COR-L47 (cell line): ENCODE measurements around the gene SUSD1.

ENCODE experiments used
- DNase-seq: peaks from one replicate; lab custom pipeline; 2025; lab: John Stamatoyannopoulos, UW

The SUSD1 gene

DNA sequence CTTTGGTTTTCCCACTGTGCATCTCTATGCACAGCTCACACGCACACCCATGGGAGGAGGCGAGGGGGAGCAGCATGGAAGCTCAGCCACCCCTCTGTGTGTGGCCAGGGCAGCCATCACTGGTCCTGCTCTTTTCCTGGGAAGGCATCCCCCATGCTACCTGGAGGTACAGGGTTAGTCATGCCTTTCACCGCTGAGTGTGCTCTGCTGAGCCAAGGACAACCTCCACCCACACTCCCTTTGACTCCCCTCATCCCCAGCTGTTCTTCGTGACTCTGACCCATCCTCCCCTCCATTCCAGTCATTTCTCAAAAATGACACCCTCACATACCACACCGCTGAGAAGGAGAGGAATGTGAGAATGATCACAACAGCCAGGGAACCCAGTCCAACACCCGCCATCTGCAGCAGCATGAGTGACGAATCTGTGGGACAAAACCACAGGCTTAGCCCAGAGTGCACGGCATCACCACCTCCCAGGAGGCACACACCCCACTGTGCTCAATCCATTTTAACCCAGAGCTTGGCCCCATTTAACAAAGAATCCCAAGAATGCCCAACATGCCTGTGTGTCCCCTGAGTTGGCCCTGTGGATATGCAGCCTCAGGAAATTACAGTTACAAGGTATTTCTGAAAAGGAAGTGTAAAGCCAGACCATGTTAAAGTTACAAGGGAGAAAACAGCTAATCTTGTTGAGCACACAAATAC is 133.4 kb downstream of the SUSD1 start:
- DNase-seq, result no peak

DNA sequence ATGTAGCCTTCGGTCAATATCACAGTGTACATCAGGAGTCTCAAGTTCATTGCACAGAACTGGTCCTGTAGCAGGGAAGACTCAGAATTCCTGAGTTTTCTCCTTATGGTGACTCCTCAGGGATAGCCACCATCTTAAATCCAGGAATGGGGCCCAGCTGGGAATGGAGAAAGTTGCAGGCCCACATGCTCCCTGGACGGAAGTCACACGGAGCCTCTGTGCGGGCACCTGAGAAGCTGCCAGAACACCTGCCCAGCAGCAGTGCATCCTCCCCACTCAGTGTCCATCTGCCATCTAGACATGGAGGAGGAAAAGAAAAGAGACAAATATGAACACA is 133.9 kb downstream of the SUSD1 start:
- no peak for DNase-seq

DNA sequence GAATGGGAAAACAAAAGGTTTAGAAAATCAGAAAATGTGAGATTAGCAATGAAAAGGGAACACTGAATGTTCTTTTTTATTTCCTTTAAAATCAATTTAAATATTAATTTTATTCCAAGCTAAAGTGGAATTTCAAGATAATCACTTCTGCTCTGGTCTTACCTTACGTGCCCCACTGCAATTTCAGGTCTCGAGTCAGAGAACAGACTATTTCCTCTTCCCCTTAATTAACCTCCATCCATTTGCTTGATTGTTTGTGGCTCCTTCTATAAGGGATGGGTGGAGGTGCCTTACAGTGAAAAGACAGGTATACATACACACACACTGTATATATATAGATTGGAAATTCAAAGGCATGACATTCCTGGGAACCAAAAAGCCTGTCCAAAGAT is 137.1 kb downstream of the SUSD1 start:
- DNase-seq, result no peak

GRCh38 chr9:112037281-112038016 is 137.6 kb downstream of the SUSD1 start:
- no peak for DNase-seq

GRCh38 chr9:112035166-112035826 is 139.8 kb downstream of the SUSD1 start:
- no peak for DNase-seq

DNA sequence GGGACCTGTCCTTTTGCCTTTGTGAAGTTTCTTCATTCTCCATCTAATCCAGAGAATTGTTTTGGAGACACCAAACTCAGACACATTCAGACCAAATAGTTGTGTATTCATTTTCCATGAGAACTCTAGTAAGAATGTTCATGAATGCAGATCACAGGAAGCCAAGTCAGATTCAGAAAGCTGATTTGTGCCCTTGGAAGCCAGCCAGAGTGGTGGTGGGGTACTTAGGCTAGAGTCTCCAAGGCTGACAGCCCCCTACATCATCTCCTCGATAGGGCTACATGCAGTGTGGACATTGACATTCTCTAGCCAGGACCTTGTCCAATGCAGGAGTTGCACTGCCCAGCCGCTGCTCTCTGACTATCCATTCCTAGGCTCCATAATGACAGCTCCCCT is 140.9 kb downstream of the SUSD1 start:
- DNase-seq, result no peak

DNA sequence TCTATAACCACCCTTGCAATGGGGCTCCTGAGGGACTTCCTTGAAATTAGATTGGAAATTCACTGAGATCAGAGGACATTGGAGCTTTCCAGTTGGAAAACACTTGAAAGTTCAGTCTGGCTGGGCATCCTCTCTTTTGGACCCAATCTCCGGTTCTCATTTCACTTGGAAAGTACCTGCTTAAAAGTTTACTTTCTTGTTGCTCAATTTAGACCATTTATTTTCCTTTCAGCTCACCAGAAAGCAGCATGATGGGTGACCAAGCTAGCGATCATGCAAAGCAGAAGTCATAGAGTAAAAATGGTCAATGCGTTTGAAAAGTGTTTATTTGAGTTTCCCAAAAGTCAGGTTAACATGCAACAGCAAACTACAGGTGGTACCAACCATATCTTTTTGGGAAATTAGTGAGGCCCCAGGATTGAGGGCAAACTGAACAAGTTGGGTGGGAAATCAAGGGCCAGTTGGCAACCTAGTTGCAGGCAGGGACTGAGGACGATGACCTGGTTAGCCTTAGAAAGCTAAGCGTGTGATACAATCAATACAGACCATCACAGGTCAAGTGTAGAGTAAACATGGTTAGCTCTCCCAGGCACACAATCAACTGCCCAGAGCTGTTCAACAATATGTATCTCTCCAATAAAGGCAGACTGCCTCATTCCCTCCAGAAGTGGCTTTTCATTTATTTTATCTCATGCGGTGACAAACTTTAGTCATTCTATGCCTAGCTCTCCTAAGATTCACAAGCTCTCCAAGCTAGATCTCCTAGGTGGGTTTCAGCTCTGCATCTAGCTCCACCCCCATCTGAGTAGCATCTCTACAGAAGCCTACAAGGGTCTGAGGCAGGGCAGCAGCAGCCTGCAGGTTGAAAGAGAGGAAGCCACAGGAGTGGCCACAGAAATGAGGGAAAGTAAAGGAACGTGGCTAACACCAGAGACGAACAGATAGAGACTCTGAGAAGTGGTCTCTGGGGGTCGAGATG is 141.6 kb downstream of the SUSD1 start:
- DNase-seq, result no peak

GRCh38 chr9:112032743-112033142 is 142.4 kb downstream of the SUSD1 start:
- no peak for DNase-seq

DNA sequence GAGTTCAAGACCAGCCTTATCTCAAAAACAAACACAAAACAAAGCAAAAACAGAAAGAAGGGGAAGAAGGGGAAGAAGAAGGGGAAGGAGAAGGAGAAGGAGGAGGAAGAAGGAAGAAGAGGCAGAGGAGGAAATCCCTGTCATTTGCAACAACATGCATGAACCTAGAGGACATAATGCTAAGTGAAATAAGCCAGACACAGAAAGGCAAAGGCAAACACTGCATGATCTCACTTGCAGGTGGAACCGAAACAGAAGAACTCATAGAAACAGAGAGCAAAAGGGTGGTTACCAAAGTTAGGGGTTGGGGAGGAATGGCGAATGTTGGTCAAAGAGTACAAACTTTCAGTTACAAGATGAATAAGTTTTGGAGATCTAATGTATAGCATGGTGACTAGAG is 143.1 kb downstream of the SUSD1 start:
- no peak for DNase-seq

DNA sequence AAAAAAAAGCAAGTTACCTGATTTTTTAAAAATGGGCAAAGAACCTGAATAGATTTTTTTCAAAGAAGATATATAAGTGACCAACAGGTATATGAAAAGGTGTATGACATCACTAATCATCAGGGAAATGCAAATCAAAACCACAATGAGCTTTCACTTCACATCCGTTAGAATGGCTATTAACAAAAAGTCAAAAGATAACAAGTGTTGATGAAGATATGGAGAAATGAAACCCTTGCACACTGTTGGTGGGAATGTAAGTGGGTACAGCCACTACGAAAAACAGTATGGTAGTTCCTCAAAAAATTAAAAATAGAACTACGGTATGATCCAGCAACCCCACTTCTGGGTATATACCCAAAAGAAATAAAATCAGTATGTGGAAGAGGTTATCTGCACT is 143.7 kb downstream of the SUSD1 start:
- no peak for DNase-seq

- no peak for DNase-seq
Observed at GRCh38 chr9:112029921-112030444, 145.1 kb downstream of the SUSD1 start.

DNA sequence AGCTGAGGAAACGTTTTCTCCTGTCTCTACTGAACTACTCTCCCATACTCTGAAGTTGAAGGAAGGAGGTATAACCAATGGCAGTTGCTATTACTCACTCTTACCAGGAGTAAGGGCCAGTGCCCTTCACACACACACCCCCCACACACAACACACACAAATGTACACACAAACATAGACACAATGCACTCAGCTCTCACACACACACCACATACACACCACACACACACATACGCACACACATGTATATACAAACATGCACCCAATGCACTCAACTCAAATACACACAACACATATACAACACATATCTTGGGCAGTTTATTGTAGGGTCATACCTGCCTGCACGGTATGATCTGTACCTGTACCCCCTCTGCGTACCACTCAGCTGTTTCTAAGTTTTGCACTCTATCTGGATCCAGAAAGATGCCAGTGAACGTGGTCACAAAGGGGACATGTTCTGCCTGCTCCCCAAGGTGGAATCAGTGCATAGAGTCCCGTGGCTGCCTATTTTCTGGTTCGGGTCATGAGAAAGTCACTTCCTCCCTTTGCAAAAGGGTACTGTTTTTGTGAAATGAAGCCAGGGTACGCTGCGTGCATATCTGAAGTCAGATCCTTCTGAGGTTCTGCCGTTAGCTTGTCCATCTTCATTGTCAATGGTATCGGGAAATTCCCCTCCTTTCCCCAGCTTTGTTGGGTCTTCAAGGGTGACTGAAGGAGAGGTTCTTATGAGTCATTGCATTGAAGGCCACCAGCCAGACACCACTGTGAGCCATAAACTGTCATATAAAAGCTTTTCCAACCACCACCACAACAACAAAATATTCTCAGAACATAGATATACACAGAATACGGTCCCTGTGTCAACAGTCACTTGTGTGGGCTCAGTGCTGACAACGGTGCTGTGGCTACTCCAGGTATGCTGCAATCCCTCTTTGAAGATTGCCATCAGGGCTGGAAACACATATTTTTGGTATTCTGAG is 146.6 kb downstream of the SUSD1 start:
- no peak for DNase-seq

GRCh38 chr9:112025850-112026249 is 149.2 kb downstream of the SUSD1 start:
- no peak for DNase-seq

DNA sequence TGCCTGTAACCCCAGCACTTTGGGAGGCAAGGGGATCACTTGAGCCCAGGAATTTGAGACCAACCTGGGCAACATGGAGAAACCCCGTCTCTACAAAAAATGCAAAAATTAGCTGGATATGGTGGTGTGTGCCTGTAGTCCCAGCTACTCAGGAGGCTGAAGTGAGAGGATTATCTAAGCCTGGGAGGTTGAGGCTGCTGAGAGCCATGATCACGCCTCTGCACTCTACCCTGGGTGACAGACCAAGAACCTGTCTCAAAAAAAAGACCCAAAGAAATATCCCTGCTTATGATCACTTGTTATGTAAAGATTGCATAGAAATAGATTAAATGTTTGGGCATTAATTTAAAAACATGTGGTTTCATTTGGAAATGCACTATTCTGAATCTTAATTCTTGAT is 153.4 kb downstream of the SUSD1 start:
- no peak for DNase-seq

DNA sequence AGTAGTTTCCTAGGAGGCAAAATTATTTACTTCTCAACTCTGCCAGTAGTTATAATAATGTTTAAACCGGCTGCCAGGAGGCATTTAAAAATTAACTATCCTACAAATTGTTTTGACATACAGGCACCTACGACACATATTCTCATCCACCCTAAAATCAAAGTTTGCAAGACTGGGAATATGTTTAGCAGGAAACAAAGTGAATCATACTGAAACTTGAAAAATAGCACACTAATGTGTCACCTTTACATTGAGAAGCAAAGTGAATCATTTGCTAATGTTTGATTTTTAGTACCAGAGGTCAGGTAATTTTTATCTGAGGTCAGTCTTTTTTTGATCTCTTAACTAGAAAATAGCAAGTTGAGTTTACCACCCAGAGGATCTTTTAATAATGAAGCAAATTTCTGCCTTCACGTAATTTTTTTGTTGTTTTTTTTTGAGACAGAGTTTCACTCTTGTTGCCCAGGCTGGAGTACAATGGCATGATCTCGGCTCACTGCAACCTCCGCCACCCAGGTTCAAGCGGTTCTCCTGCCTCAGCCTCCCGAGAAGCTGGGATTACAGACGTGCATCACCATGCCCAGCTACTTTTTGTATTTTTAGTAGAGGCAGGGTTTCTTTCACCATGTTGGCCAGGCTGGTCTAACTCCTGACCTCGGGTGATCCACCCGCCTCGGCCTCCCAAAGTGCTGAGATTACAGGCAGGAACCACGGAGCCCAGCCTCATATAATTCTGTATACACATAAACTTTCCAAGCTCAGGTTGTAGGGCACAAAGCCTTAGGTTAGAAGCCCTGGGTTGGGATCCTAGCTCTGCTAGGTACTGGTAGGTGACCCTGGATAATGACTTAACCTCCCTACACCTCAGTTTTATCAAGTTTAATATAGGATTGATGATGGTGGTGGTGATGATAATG is 154.2 kb downstream of the SUSD1 start:
- no peak for DNase-seq

DNA sequence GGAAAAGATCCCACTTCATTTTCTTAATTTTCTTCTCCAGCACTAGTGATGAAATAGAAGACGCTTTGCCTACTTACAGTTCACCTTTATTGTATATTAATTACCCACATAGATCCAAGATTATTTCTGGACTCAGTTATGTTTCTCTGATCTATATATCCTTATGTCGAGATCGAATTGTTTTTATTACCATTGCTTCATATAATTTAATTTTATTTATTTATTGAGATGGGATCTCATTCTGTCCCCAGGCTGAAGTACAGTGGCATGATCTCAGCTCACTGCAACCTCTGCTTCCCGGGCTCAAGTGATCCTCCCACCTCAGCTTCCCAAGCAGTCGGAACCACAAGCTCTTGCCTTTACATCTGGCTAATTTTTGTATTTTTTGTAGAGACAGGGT is 157.2 kb downstream of the SUSD1 start:
- no peak for DNase-seq

GRCh38 chr9:112015736-112016135 is 159.4 kb downstream of the SUSD1 start:
- no peak for DNase-seq

- DNase-seq, result no peak
Observed at GRCh38 chr9:112015149-112015548, 159.9 kb downstream of the SUSD1 start.

DNA sequence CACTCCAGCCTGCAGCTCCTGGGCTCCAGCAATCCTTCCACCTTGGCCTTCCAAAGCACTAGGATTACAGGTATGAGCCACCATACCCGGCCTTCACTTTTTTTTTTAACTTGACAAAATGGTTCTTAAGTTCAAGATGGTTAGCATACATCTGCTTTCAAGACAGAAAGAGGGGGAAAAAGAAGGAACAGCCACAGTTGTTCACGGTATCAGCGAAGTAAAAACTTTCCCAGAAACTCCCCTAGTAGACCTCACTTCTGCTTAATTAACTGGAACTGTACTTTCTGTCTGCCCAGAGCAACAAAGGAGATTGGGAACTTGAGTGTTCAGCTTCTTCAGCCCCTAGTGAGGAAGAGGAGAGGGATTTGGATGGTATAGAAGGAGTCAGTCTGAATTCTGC is 161.8 kb downstream of the SUSD1 start:
- no peak for DNase-seq
